HL-60 (cell line): ENCODE data around the gene ASCL2.

Source experiments
- DNase-seq, 2 experiments: peaks; one replicate each; pipeline ENCODE4 v3.0.0-alpha.2; 2010 to 2020; ENCODE audit warnings: low read depth in 1 of 2, low spot score in 1 of 2
- H3K27ac ChIP-seq: fragments of 250-450 bp; sonication (Bioruptor Pico); replicated peaks from 2 replicates; pipeline ENCODE4 v1.5.1; 2020; ENCODE audit warnings: mild to moderate bottlenecking, moderate library complexity
- H3K27me3 ChIP-seq: fragments of 250-450 bp; sonication (Bioruptor Pico); 2 replicates; pipeline ENCODE4 v1.5.1; 2021; ENCODE audit warnings: mild to moderate bottlenecking, moderate library complexity; ENCODE audit not compliant: insufficient read depth, poor library complexity, severe bottlenecking
- H3K4me3 ChIP-seq: replicated peaks from 2 replicates; pipeline ENCODE4 v1.5.1; 2011; ENCODE audit warnings: mild to moderate bottlenecking, control low read depth, low read length; ENCODE audit not compliant: insufficient read depth
- GABPA ChIP-seq: IDR thresholded peaks from 2 replicates; pipeline ENCODE4 v1.6.1; 2012; ENCODE audit warnings: low read depth
- POLR2AphosphoS5 ChIP-seq: IDR thresholded peaks from 2 replicates; pipeline ENCODE4 v1.6.1; 2012; ENCODE audit warnings: low read depth
- REST ChIP-seq: IDR thresholded peaks from 2 replicates; pipeline ENCODE4 v1.6.1; 2012; ENCODE audit warnings: low read depth; ENCODE audit not compliant: insufficient replicate concordance
- SPI1 ChIP-seq: IDR thresholded peaks from 2 replicates; pipeline ENCODE4 v1.6.1; 2012; ENCODE audit warnings: low read depth, mild to moderate bottlenecking, borderline replicate concordance
- long read RNA-seq: library from polyadenylated mRNA; unstranded; transcript quantifications from one replicate; pipeline ENCODE4 v2.0.0, GENCODE V29; 2020
- TF ChIP-seq, protein P1 (sequence below): IDR thresholded peaks from one replicate; pipeline ENCODE4 v1.5.1; 2011; ENCODE audit warnings: low read length, control low read depth, inconsistent platforms; ENCODE audit not compliant: insufficient read depth

ASCL2 gene
- long read RNA-seq: 0 reads

- TF ChIP-seq SPI1: no peak
- TF ChIP-seq REST: no peak
- no peak for TF ChIP-seq GABPA
- TF ChIP-seq POLR2AphosphoS5: no peak
- TF ChIP-seq, protein P1, sequence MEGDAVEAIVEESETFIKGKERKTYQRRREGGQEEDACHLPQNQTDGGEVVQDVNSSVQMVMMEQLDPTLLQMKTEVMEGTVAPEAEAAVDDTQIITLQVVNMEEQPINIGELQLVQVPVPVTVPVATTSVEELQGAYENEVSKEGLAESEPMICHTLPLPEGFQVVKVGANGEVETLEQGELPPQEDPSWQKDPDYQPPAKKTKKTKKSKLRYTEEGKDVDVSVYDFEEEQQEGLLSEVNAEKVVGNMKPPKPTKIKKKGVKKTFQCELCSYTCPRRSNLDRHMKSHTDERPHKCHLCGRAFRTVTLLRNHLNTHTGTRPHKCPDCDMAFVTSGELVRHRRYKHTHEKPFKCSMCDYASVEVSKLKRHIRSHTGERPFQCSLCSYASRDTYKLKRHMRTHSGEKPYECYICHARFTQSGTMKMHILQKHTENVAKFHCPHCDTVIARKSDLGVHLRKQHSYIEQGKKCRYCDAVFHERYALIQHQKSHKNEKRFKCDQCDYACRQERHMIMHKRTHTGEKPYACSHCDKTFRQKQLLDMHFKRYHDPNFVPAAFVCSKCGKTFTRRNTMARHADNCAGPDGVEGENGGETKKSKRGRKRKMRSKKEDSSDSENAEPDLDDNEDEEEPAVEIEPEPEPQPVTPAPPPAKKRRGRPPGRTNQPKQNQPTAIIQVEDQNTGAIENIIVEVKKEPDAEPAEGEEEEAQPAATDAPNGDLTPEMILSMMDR: no peak
- no peak for DNase-seq
- H3K27me3 ChIP-seq: peaks cover 19% of the 10 kb centered on the region
- no peak within 1 kb of the TSS for H3K27ac ChIP-seq
- peak within 1 kb of the TSS; percentile 38 for H3K4me3 ChIP-seq
Observed at GRCh38 chr11:2270322-2271076, at the start of gene ASCL2. ASCL2 (minus strand) TSS chr11:2270588; CDS start chr11:2270332, 256 bp downstream.

GRCh38 chr11:2319791-2320472, 49.5 kb upstream of the ASCL2 start:
- Histone ChIP-seq H3K27me3 (peaks cover 2% of the 10 kb centered on the region), H3K4me3 (no peak overlapping the region), H3K27ac (no peak overlapping the region)
- DNase-seq: no peak
- TF ChIP-seq REST: no peak
- TF ChIP-seq POLR2AphosphoS5: peak; percentile 80

DNA sequence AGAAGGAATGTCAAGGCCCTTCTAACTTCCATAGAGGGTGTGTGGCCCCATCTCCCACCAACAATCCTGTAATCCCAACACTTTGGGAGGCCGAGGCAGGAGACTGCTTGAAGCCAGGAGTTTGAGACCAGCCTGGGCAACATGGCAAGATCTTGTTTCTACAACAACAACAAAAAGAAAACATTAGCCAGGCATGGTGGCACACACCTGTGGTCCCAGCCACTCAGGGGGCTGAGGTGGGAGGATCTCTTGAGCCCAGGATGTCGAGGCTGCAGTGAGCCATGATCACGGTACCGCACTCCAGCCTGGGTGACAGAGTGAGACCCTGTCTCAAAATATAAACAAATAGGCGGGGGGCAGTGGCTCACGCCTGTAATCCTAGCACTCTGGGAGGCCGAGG, 48.3 kb upstream of the ASCL2 start:
- H3K4me3 ChIP-seq: no peak overlapping the region
- H3K27me3 ChIP-seq: peaks cover 2% of the 10 kb centered on the region
- H3K27ac ChIP-seq: no peak overlapping the region
- no peak for DNase-seq
- TF ChIP-seq POLR2AphosphoS5: peak; percentile 75; the same call in 1 of the 2 replicates
- no peak for TF ChIP-seq GABPA
- no peak for TF ChIP-seq REST
- TF ChIP-seq, protein P1: no peak
- TF ChIP-seq SPI1: no peak
